22Rv1 (cell line): ENCODE results near the gene COX4I1.

Experiments used
- ZFX ChIP-seq: fragments of 450-650 bp; IDR thresholded peaks from 2 replicates; pipeline ENCODE4 v1.6.1; 2017; ENCODE audit warnings: antibody characterized with exemption, borderline replicate concordance
- TF ChIP-seq, protein P1 (sequence below): fragments of 450-650 bp; IDR thresholded peaks from 2 replicates; pipeline ENCODE4 v1.5.1; 2017; ENCODE audit warnings: mild to moderate bottlenecking

DNA sequence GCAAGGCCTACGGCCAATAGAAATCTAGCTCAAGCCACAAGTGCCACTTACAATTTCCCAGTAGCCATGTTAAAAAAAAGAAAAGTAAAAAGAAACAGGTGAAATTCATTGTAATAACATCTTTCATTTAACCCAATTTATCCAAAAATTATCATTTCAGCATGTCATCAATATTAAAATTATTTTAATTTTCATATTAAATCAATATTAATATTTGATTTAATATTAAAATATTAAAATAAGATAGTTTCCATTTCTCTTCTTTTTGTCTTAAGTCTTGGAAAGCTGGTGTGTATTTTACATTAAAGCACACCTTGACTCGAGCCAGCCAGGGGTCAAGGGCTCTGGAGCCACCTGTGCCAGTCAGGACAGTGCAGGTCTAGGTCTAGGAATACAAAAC lies 35.9 kb upstream of the COX4I1 start:
- TF ChIP-seq, protein P1, sequence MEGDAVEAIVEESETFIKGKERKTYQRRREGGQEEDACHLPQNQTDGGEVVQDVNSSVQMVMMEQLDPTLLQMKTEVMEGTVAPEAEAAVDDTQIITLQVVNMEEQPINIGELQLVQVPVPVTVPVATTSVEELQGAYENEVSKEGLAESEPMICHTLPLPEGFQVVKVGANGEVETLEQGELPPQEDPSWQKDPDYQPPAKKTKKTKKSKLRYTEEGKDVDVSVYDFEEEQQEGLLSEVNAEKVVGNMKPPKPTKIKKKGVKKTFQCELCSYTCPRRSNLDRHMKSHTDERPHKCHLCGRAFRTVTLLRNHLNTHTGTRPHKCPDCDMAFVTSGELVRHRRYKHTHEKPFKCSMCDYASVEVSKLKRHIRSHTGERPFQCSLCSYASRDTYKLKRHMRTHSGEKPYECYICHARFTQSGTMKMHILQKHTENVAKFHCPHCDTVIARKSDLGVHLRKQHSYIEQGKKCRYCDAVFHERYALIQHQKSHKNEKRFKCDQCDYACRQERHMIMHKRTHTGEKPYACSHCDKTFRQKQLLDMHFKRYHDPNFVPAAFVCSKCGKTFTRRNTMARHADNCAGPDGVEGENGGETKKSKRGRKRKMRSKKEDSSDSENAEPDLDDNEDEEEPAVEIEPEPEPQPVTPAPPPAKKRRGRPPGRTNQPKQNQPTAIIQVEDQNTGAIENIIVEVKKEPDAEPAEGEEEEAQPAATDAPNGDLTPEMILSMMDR, result no peak
- no peak for TF ChIP-seq ZFX
